GM19035 (cell line): ENCODE results near the gene NSG1.

Source experiments
- ATAC-seq: cut with Tn5 transposase; IDR thresholded peaks from one replicate; pipeline ENCODE4 v1.9.1; 2021; ENCODE audit not compliant: unreplicated experiment

Gene NSG1

DNA sequence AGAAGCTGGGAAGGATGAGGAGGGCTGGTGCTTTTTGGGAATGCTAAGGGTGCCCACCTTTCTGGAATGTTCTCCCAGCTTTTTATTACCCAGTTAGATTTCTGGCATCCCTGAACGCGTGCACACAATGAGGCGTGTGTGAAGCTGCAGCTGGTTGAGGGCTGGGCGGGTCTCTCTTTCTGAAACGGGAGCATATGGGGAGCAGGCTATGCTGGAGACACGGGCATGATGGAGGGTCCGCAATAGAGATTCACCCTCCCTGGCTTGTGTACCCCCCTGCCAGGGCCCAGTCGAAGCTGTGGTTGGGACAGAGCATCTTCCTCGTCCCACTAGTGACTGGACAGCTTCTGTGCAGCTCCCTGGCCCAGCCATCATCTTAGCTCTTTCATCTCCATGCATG lies 8.5 kb downstream of the NSG1 start:
- ATAC-seq: no peak

DNA sequence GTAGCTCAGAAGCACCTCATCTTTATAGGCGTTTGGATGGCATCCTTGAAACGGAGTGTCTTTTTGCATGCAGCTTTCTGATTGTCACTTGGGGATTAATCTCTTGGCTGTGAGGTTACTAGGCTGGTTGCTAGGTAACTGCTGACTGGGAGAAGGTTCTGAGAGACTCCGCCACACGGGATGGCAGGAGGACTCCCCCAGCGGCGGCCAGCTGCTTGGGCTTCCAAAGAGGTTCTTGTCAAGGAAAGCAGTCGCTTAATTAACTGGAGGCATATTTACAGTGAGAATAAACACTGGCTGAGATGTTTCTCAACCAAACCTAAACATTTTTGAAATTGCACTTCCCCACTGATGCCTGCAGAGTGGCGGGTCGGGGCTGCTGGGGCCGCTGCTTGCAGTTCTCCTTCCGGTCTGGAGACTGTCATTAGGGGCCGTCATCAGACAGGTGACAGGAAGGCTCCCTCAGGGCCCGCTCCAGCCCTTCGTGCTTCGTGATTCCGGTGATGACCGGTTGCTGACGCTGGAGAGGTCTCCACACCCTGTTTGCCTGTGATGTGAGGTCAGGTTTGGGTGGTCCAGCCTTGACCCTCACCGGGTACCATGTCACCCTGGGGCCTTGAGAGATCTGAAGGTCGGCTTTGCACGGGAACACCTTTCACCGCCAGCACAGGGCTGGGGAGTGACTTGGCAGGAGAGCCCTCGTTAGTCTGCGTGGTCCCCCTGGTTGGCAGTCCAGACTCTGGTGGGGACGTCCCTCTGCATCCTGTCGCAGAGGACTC lies 9.1 kb downstream of the NSG1 start:
- no peak for ATAC-seq

DNA sequence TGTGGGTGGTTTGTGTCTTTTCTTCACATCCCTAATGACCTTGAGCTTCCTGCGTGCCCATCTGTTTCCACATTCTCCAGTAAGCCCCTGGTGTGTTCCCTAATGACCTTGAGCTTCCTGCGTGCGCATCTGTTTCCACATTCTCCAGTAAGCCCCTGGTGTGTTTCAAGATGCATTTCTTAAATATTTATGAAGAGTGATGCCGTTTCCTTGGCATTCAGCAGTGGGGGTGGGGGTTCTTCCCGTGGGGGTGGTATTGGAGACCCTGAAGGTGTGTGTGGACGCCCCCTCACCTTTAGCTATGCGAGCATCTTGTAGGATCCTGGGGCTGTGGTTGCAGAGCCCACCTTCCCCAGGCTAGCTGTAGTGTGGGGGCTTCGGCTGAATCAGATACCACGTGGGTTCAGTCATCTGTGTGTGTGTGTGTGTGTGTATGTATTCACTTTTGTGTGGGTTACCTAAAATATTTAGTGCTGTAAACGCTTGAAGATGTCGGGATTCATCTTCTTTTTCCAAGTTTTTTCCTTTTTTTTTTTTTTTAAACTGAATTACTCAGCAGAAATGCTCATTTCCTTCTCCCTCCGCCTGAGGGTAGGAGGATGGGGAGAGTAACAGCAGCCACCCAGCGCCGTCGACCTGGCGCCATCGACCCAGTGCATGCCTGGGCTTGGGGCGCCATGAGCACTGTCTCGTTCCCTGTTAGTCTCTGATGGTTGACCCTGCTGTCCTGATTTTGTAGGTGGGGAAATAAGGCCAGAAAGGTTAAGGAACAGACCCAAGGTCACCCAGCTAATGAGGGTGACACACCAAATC lies 9.9 kb downstream of the NSG1 start:
- no peak for ATAC-seq

DNA sequence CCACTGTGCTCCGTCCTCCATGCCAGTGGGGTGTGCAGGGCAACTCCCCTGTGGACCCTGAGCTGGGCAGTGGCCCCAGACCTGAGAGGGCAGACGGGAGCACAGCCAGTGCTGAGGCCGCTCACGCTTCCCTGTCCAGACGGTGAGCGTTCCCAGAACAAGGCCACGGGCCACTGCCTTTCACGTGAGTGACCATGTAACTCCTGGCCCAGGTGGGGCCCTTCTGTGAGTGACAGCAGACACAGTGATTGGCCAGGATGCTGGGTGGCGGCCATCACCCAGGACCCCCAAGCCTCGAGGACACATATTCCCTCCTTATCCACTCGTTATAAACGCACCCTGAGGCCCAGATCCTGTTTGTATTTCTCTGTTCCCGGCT lies 10.5 kb downstream of the NSG1 start:
- no peak for ATAC-seq

DNA sequence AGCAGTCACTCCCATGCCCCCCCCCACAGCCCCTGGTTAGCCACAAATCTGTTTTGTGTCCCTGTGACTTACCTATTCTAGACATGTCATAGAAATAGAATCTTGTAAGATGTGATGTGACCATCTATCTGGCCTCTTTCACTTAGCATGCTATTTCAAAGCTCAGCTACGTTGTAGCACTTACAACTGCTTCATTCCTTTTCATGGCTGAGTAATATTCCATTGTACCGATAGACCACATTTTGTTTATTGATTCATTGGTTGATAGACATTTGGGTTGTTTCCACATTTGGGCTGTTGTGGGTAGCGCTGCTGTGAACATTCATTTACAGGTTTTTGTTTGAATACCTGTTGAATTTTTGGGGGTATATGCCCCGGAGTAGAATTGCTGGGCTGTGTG lies 11.5 kb downstream of the NSG1 start:
- ATAC-seq: no peak

DNA sequence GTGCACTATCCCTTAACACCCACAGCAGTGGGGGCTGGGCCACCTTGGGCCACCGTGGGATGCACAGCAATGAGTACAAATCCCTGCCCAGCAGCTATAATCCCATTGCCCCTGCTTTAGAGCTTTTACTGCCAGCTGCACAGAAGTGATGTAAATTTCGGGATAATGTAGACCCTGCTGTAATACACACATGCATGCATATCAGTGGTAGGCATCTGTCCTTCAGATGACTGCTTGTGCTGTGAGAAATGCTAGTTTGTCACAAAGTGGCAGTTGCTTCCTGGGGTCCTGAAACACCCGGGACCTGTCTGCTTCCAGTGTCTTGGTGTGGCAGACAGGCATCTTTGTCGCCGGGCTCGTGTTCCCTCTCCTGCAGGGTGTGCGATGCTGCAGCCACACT lies 14.1 kb downstream of the NSG1 start:
- ATAC-seq: no peak

DNA sequence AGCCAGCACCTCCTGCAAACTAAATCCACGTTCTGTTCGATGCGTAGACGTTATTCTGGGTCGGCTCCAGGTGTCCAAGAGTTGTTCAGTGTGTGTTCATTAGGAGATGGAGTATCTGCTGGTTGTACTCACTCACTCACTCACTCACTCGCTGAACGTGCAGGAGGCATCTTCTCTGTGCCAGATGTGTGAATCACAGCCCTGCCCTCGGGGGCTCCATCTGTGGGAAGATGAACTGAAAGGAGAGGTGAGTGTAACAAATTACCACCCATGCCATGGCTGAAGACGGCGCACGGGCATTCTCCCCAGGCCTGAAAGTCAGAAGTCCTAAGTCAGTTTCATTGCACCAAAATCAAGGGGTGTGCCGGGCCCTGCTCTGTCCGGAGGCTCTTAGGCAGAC lies 16.1 kb downstream of the NSG1 start:
- no peak for ATAC-seq

DNA sequence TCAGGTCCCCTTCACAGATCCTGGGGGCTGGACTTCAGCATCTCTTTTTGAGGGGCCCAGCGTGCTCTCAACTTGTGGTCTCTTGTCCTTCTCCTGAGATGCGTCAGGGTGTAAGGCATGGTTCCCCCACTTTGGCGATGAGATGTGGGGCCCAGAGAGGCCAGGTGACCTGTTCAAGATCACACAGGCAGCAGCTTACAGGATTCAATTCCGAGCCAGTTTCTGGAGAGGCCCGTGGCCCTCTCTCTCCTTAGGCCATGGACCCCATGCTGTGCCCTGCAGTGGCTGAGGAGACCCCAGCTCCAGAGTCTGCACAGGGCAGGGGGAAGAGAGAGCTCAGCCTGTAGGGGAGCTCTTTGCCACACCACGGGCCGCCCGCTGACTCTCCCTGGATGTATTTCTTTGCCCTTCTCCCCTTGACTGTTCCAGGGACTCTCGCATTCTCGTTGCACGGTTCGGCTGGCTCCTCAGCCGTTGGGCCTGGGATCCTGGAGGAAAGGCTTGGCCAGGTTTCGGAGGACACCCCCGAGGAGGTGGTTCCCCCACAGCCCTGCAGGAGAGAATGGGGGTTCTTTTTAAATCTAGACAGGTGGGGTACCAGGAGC lies 18.6 kb downstream of the NSG1 start:
- ATAC-seq: no peak

DNA sequence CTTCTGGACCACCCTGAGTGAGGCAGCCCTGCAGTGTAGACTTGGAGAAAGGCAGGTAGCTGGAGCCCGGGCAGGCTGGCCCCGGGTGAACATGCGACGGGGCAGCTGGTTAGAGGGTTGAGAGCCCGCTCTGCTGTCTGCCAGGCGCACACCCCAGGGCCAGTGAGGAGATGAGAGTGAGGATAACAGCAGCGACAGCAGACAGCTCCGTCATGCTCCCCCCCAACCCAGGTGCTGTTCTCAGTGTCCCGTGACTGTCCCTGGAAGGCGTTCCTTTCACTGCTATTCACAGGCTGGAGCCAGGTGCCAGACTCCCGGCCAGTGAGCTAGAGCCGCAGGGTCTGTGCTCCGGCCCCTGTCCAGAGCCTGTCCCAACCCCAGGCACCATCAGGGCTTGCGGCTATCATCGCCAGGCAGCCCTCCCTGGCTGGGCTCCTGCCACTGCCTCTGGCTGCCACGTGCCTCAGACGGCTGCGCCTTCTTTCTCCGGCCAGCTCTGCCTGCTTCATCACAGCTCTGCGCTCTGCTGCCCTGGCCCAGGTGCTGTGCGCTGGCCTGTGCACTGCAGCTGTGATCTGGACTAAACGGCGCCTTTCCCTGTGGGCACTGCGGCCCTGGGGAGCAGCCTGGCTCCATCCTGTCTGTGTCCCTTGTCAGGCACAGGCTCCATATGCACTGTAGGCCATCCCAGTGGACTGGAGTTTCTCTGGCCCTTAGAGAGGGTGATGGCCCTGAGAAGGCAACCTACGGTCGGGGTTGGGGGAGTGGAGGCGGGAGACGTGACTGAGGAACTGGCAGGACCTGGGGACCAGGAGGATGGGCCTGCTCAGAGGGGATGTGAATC lies 19.8 kb downstream of the NSG1 start:
- ATAC-seq: no peak

DNA sequence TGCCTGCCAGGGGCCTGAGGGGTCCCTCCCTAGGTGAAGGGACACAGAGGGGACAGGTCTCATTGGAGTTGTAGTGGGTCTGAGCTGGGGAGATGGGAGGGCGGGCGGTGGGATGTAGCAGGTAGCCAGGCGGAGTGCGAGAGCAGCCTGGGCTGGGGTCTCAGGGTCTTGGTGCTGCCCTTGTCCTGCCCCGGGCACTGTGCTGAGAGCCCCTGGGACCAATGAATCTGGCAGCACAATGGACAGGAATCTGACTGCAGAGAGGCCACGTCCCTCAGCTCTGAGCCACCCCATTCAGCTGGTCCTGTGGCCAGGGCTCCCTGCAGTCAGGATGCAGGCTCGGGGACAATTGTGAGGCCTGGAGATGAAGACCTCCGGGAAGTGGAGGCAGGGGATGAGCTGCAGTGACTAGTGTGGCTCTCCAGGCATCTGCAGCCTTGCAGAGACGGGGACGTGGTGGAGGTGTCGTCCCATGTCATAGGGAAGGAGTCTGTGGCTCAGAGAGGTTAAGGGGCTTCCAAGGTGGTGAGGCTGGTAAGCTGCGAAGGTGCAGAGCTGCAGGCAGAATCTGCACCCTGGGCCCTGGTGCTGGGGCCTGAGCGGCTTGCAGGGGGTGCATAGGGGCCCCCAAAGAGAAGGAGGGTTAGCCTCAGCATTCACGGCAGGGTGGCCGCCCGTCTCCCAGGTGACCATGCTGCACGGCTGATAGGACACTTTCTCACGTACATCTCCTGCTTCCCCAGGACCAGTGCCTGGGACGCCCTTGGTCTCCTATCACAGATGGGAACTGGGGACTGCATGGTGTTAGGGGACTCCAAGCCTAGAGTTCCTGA lies 20.6 kb downstream of the NSG1 start:
- ATAC-seq: no peak

DNA sequence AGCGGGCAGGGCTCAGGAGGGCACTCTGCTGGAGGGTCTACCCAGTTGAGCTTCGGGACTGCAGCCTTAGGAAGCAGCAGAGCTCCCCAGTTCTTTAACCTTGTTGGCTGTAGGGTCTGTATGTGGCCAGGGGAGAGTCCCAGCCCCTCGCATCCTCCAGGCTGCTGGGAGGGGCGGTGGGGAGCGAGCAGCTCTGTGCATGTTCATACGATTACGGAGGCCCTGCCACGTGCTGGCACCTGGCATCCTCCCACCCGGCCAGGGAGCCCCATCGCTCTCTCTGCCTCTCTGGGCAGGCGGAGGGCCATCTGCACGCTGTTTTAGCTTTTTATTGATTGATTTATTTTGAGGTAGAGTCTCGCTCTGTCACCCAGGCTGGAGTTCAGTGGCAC lies 21.2 kb downstream of the NSG1 start:
- no peak for ATAC-seq

DNA sequence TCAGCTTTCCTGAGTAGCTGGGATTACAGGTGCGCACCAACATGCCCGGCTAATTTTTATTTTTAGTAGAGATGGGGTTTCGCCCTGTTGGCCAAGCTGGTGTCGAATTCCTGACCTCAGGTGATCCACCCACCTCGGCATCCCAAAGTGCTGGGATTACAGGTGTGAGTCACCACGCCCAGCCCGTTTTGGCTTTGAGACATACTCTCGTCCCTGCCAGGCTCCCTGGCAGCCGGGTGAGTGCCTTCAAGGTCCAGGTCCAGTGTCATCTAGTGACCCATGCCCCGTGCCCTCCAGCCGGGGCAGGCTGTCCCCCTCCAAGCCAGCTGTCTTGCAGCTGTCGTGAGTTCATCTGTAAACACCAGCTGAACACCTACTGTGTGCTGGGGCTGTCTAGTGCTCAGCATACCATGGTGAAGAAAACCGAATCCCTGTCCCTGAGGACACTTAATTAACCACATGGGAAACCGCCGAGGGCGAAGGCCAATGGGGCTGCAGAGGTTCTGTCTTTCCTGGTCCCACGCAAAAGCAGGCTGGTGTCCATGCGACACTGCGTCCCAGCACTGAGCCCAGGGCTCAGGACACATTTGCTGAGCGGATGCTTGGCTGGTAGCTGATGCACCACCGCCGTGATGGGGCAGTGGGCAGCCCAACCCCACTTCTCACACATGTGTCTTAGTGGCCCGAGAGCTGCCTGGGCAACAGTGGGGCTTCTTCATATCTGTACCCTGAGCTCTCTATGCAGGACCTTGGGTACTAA lies 21.9 kb downstream of the NSG1 start:
- ATAC-seq: no peak

DNA sequence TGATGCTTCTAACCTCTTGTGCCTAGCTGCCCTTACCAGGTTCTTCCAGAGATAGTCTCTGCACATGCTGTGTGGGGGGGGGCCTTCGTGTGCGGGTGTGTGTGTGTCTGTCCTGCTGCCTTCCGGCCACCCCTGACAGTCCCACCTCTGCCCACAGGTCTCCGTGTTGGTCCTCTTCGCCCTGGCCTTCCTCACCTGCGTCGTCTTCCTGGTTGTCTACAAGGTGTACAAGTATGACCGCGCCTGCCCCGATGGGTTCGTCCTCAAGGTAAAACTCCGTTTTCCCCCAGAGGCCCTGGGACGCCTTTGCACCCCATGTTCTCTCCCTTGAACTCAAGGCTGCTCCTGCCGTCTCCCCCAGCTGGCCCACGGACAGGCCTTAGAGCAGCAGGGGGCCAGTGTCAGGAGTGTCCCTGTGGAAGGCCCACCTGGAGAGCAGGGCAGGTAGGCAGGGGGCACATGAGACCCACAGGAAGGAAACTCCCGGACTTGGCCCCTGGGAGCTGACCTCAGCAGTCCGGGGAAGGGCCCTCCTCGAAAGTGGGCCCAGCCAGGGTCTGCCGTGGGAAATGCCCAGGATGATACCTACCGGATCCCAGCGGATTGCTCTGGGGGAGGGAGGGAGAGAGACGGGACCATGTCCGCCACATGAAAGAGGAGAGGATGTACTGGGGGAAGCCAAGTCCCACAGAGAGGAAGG lies 22.7 kb downstream of the NSG1 start:
- no peak for ATAC-seq

DNA sequence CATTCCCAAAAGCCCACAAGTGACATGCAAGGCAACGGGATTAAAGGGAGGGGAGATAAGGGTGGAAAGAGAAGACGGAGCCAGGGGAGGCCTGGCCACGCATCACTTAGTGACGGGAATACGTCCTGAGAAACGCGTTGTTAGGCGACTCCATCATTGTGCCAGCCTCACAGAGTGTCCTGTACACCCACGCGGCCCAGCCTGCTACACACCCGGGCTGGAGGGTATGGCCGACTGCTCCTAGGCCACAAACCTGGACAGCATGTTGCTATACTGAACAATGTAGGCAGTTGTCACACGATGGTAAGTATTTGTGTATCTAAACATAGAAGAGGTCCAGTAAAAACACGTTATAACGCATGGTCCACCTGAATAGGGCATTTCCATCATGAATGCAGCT lies 23.4 kb downstream of the NSG1 start:
- ATAC-seq: no peak

DNA sequence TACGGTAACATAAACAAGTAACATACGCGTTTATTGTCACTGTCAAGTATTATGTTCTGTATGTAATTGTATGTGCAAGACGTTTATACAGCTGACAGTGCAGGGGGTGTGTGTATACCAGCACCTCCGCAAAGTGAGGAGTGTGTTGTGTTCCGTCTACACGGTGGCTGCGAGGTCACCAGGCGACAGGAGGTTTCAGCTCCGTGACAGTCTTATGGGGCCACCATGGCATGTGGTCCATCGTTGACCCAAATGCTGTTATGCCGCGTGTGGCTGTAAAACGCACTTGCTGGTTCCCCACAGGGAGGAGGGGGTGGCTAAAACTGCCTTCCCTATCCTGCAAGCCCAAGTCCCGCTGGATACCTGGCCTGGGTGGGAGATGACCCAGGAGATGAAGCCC lies 25.0 kb downstream of the NSG1 start:
- no peak for ATAC-seq

DNA sequence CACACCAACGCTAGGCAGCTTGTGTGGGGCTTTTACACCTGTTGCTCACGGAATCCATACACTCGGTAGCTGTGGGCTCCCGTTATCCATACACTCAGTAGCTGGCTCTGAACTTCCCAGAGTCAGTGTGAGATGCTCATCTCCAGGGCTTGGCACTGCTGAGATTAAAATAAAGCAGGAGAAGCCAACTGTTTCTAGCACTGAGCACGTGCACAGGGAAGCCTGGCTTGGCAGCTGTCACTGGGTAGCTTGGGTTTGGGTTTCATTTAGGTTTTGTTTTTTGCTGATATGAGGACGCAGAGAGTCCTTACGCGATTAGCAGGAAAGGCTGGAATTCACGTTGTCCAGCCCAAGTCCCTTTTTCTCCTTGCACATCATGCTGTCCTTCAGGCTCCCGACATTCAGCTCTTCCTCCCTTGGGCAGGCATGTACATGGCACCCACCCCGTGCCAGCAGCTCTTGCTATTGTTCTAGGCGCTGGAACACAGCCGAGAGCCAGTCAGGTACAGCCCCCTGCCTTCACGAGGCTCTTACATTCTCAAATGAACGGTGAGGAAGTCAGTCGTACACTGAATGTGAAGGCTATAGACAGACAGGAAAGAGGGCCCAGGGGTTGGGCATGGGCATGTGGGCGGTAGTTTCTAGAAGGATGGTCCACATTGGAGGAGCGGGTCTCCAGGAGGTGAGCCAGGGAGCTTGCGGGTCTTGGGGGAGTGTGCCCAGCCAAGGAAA lies 25.9 kb downstream of the NSG1 start:
- no peak for ATAC-seq

DNA sequence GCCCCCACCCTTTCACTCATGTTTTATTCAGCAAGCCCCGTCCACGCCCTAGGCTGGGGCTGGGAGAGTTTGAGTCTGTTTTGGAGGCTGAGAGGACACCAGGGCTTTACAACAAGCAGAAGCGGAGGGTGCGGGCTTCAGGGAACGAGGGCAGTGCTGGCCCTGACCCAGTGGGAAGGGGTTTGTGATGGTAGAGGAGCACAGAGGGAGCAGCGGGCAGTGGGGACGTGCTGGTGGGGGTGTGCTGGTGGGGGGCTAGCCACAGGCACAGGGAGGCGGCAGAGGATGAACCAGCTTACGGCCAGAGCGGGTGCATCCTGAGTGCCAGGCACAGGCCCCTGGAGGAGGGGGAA lies 26.4 kb downstream of the NSG1 start:
- ATAC-seq: no peak

DNA sequence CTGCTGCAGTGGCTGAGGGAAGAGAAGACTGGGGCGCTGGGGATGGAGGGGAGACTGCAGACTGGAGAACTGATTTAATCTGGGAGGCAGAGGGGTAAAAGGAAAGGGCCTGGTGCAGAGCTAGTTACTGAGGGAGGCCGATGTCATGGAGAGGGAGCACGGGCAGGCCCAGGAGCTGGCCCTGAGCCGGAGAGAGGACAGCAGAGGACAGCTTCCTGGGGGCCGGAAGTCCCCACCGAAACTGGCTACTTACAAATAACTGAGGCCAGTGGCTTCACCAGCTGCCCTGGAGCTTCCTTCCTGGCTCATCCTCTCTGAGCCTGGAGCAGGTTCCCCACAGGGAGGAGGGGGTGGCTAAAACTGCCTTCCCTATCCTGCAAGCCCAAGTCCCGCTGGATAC lies 26.9 kb downstream of the NSG1 start:
- no peak for ATAC-seq
